Activated naive CD8-positive, alpha-beta T cell treated with anti-CD3 and anti-CD28 coated beads for 36 hours (primary cell): ENCODE data around the gene GFRA1. TPM values are rescaled to one million over a fixed set of nuclear protein-coding genes. Genes with fewer than 3 reads are reported as not detected.
"Not testable (repeated sequence)": the region's sequence is repeated elsewhere in the genome, so short reads cannot be mapped to it uniquely, and the experiment has no call there.

Experiments used
- DNase-seq: peaks from one replicate; pipeline ENCODE4 v3.0.0; 2021
- H3K27ac Mint-ChIP-seq: one replicate; pipeline ENCODE4 v1.8.0; 2022; ENCODE audit warnings: mild to moderate bottlenecking, moderate library complexity, mixed read lengths
- H3K27me3 Mint-ChIP-seq: one replicate; pipeline ENCODE4 v1.8.0; 2022; ENCODE audit warnings: mild to moderate bottlenecking, mixed read lengths
- H3K36me3 Mint-ChIP-seq: one replicate; pipeline ENCODE4 v1.8.0; 2021; ENCODE audit warnings: mild to moderate bottlenecking, mixed read lengths
- H3K4me1 Mint-ChIP-seq: one replicate; pipeline ENCODE4 v1.8.0; 2021; ENCODE audit warnings: mixed read lengths
- H3K4me3 Mint-ChIP-seq: one replicate; pipeline ENCODE4 v1.8.0; 2022; ENCODE audit warnings: mild to moderate bottlenecking, moderate library complexity, mixed read lengths
- H3K9me3 Mint-ChIP-seq: one replicate; pipeline ENCODE4 v1.8.0; 2022; ENCODE audit warnings: mixed read lengths
- total RNA-seq, 2 experiments: library from RNA; stranded (reverse); gene quantifications; one replicate each; pipeline ENCODE4 v1.2.3, GENCODE V29; 2021

GFRA1 gene
- total RNA-seq, 2 experiments from 2014 or later: not detected

- no peak for DNase-seq
- H3K27me3 Mint-ChIP-seq: no peaks in the 10 kb centered on the region
- no peaks in the 10 kb centered on the region for H3K9me3 Mint-ChIP-seq
- no peak overlapping the region for H3K4me3 Mint-ChIP-seq
- H3K36me3 Mint-ChIP-seq: no peaks in the 10 kb centered on the region
- no peak overlapping the region for H3K27ac Mint-ChIP-seq
- no peaks in the 10 kb centered on the region for H3K4me1 Mint-ChIP-seq
These were observed 97.8 kb downstream of the GFRA1 start for GRCh38 chr10:116175231-116175630.

- Mint-ChIP-seq H3K4me1 (no peaks in the 10 kb centered on the region), H3K4me3 (no peak overlapping the region), H3K27ac (no peak overlapping the region), H3K27me3 (no peaks in the 10 kb centered on the region), H3K9me3 (no peaks in the 10 kb centered on the region), H3K36me3 (no peaks in the 10 kb centered on the region)
- DNase-seq: no peak
These were observed 101.5 kb downstream of the GFRA1 start for GRCh38 chr10:116171505-116171904.

- Mint-ChIP-seq H3K4me3 (no peak overlapping the region), H3K9me3 (no peaks in the 10 kb centered on the region), H3K36me3 (no peaks in the 10 kb centered on the region), H3K27ac (no peak overlapping the region), H3K27me3 (no peaks in the 10 kb centered on the region), H3K4me1 (no peaks in the 10 kb centered on the region)
- DNase-seq: no peak
These were observed 102.2 kb downstream of the GFRA1 start for GRCh38 chr10:116170815-116171250.

GRCh38 chr10:116169782-116170445 is 103.1 kb downstream of the GFRA1 start:
- Mint-ChIP-seq H3K36me3 (no peaks in the 10 kb centered on the region), H3K4me3 (no peak overlapping the region), H3K9me3 (no peaks in the 10 kb centered on the region), H3K4me1 (no peaks in the 10 kb centered on the region), H3K27ac (no peak overlapping the region), H3K27me3 (no peaks in the 10 kb centered on the region)
- no peak for DNase-seq

- H3K27ac Mint-ChIP-seq: no peak overlapping the region
- no peaks in the 10 kb centered on the region for H3K9me3 Mint-ChIP-seq
- H3K4me3 Mint-ChIP-seq: no peak overlapping the region
- no peak for DNase-seq
- H3K27me3 Mint-ChIP-seq: no peaks in the 10 kb centered on the region
- no peaks in the 10 kb centered on the region for H3K36me3 Mint-ChIP-seq
- no peaks in the 10 kb centered on the region for H3K4me1 Mint-ChIP-seq
These were observed 104.3 kb downstream of the GFRA1 start for GRCh38 chr10:116168745-116169144.

GRCh38 chr10:116168329-116168728 is 104.7 kb downstream of the GFRA1 start:
- Mint-ChIP-seq H3K36me3 (no peaks in the 10 kb centered on the region), H3K9me3 (no peaks in the 10 kb centered on the region), H3K4me1 (no peaks in the 10 kb centered on the region), H3K4me3 (no peak overlapping the region), H3K27me3 (no peaks in the 10 kb centered on the region), H3K27ac (no peak overlapping the region)
- no peak for DNase-seq

GRCh38 chr10:116165941-116166340 is 107.1 kb downstream of the GFRA1 start:
- H3K27ac Mint-ChIP-seq, H3K9me3 Mint-ChIP-seq, H3K27me3 Mint-ChIP-seq: not testable (repeated sequence)

GRCh38 chr10:116164291-116164690 is 108.7 kb downstream of the GFRA1 start:
- H3K36me3 Mint-ChIP-seq: no peaks in the 10 kb centered on the region
- no peak overlapping the region for H3K4me3 Mint-ChIP-seq
- DNase-seq: no peak
- no peaks in the 10 kb centered on the region for H3K27me3 Mint-ChIP-seq
- H3K9me3 Mint-ChIP-seq: no peaks in the 10 kb centered on the region
- H3K4me1 Mint-ChIP-seq: no peaks in the 10 kb centered on the region
- H3K27ac Mint-ChIP-seq: no peak overlapping the region

More at GRCh38 chr10:116165941-116166340, 107.1 kb downstream of the GFRA1 start:
- H3K4me3 Mint-ChIP-seq, H3K4me1 Mint-ChIP-seq, H3K36me3 Mint-ChIP-seq, DNase-seq: not testable (repeated sequence)

GRCh38 chr10:116163333-116164131 is 109.5 kb downstream of the GFRA1 start:
- Mint-ChIP-seq H3K27me3 (no peaks in the 10 kb centered on the region), H3K36me3 (no peaks in the 10 kb centered on the region), H3K27ac (no peak overlapping the region), H3K9me3 (no peaks in the 10 kb centered on the region), H3K4me1 (no peaks in the 10 kb centered on the region), H3K4me3 (no peak overlapping the region)
- DNase-seq: no peak

GRCh38 chr10:116162851-116163250 is 110.2 kb downstream of the GFRA1 start:
- Mint-ChIP-seq H3K4me1 (no peaks in the 10 kb centered on the region), H3K9me3 (no peaks in the 10 kb centered on the region), H3K27ac (no peak overlapping the region), H3K4me3 (no peak overlapping the region), H3K27me3 (no peaks in the 10 kb centered on the region), H3K36me3 (no peaks in the 10 kb centered on the region)
- DNase-seq: no peak

- Mint-ChIP-seq H3K4me1 (no peaks in the 10 kb centered on the region), H3K36me3 (no peaks in the 10 kb centered on the region), H3K4me3 (no peak overlapping the region), H3K27me3 (no peaks in the 10 kb centered on the region), H3K27ac (no peak overlapping the region), H3K9me3 (no peaks in the 10 kb centered on the region)
- DNase-seq: no peak
These were observed 112.7 kb downstream of the GFRA1 start for GRCh38 chr10:116160271-116160670.

GRCh38 chr10:116159197-116159596 is 113.8 kb downstream of the GFRA1 start:
- DNase-seq: no peak
- no peak overlapping the region for H3K4me3 Mint-ChIP-seq
- no peaks in the 10 kb centered on the region for H3K4me1 Mint-ChIP-seq
- no peak overlapping the region for H3K27ac Mint-ChIP-seq
- H3K27me3 Mint-ChIP-seq: no peaks in the 10 kb centered on the region
- no peaks in the 10 kb centered on the region for H3K36me3 Mint-ChIP-seq
- H3K9me3 Mint-ChIP-seq: no peaks in the 10 kb centered on the region

GRCh38 chr10:116158036-116158435 is 115.0 kb downstream of the GFRA1 start:
- Mint-ChIP-seq H3K27me3 (no peaks in the 10 kb centered on the region), H3K9me3 (no peaks in the 10 kb centered on the region), H3K27ac (no peak overlapping the region), H3K36me3 (no peaks in the 10 kb centered on the region), H3K4me3 (no peak overlapping the region), H3K4me1 (no peaks in the 10 kb centered on the region)
- no peak for DNase-seq

GRCh38 chr10:116157485-116157884 is 115.5 kb downstream of the GFRA1 start:
- Mint-ChIP-seq H3K9me3 (no peaks in the 10 kb centered on the region), H3K36me3 (no peaks in the 10 kb centered on the region), H3K27me3 (no peaks in the 10 kb centered on the region), H3K4me1 (no peaks in the 10 kb centered on the region), H3K27ac (no peak overlapping the region), H3K4me3 (no peak overlapping the region)
- no peak for DNase-seq

- no peaks in the 10 kb centered on the region for H3K36me3 Mint-ChIP-seq
- DNase-seq: no peak
- no peaks in the 10 kb centered on the region for H3K9me3 Mint-ChIP-seq
- no peaks in the 10 kb centered on the region for H3K4me1 Mint-ChIP-seq
- no peak overlapping the region for H3K27ac Mint-ChIP-seq
- no peaks in the 10 kb centered on the region for H3K27me3 Mint-ChIP-seq
- no peak overlapping the region for H3K4me3 Mint-ChIP-seq
These were observed 116.2 kb downstream of the GFRA1 start for GRCh38 chr10:116156819-116157218.

- no peaks in the 10 kb centered on the region for H3K4me1 Mint-ChIP-seq
- H3K27me3 Mint-ChIP-seq: no peaks in the 10 kb centered on the region
- no peaks in the 10 kb centered on the region for H3K36me3 Mint-ChIP-seq
- H3K9me3 Mint-ChIP-seq: no peaks in the 10 kb centered on the region
- no peak overlapping the region for H3K27ac Mint-ChIP-seq
- DNase-seq: no peak
- no peak overlapping the region for H3K4me3 Mint-ChIP-seq
These were observed 117.8 kb downstream of the GFRA1 start for GRCh38 chr10:116155191-116155590.
